Measurements from ENCODE around the gene TTLL9. TPM values are rescaled to one million over a fixed set of nuclear protein-coding genes. Genes with fewer than 3 reads are reported as not detected.

TTLL9 gene
- total and polyA plus RNA-seq, 2 of the 13 experiments (the other 11 are each of a cell fraction or from before 2014, with no cell fraction given): not detected

GRCh38 chr20:31879143-31879987, 8.9 kb downstream of the TTLL9 start (continued):
- peak; percentile 90 for TF ChIP-seq ELF3 (CRISPR knock-in tag; IDR thresholded peaks at IDR 0.05)
- TF ChIP-seq ZBTB37 (CRISPR knock-in tag; IDR thresholded peaks at IDR 0.05): peak; percentile 78; the same call in 1 of the 2 replicates
- TF ChIP-seq PHF8 (CRISPR knock-in tag; IDR thresholded peaks at IDR 0.05): peak; percentile 88
- TF ChIP-seq TFAP4 (IDR thresholded peaks at IDR 0.05; ENCODE audit: borderline replicate concordance, low read depth): no peak
- TF ChIP-seq NBN (conservative IDR thresholded peaks at IDR 0.05): no peak
- peak; percentile 74 for TF ChIP-seq SALL1 (CRISPR knock-in tag; IDR thresholded peaks at IDR 0.05)
- TF ChIP-seq ZNF275 (CRISPR knock-in tag; IDR thresholded peaks at IDR 0.05; ENCODE audit: borderline replicate concordance): peak; percentile 86; the same call in 1 of the 2 replicates
- TF ChIP-seq NR2C2 (CRISPR knock-in tag; IDR thresholded peaks at IDR 0.05; ENCODE audit: borderline replicate concordance): peak; percentile 19; the same call in 1 of the 2 replicates
- TF ChIP-seq ARID4A (CRISPR knock-in tag; IDR thresholded peaks at IDR 0.05; ENCODE audit: borderline replicate concordance): peak; percentile 99
- TF ChIP-seq BORCS8-MEF2B (CRISPR knock-in tag; IDR thresholded peaks at IDR 0.05): peak; percentile 34; the same call in 1 of the 2 replicates
- no peak for TF ChIP-seq ELK4 (CRISPR knock-in tag; IDR thresholded peaks at IDR 0.05; ENCODE audit: borderline replicate concordance)
- peak; percentile 67 for TF ChIP-seq IKZF5 (CRISPR knock-in tag; IDR thresholded peaks at IDR 0.05)
- TF ChIP-seq CHD2 (IDR thresholded peaks at IDR 0.05; ENCODE audit: low read depth, low read length): no peak
- TF ChIP-seq ZNF136 (CRISPR knock-in tag; IDR thresholded peaks at IDR 0.05; ENCODE audit: low read depth): peak; percentile 38; the same call in 1 of the 2 replicates

Measured in HepG2 (cell line).